SU-DHL-6 (cell line): ENCODE measurements around the gene ZAR1L.

ENCODE experiments used
- H2AFZ ChIP-seq: fragments of 200-600 bp; sonication (generic); 2 replicates; pipeline ENCODE4 v1.6.1; 2014; ENCODE audit warnings: low read depth, mild to moderate bottlenecking, moderate library complexity, mixed read lengths, antibody characterized with exemption, low read length; ENCODE audit not compliant: severe bottlenecking
- H3F3A ChIP-seq: fragments of 200-600 bp; shearing (Covaris generic); 2 replicates; pipeline ENCODE4 v1.6.0; 2016; ENCODE audit warnings: antibody characterized with exemption, mild to moderate bottlenecking; ENCODE audit not compliant: insufficient read depth
- H3K27ac ChIP-seq: fragments of 200-600 bp; sonication (generic); 2 replicates; pipeline ENCODE4 v1.5.1; 2016; ENCODE audit warnings: low read depth, mild to moderate bottlenecking, low read length, moderate library complexity, mixed read lengths
- H3K27me3 ChIP-seq: fragments of 200-600 bp; sonication (generic), shearing (Covaris generic); 2 replicates; pipeline ENCODE4 v1.6.0; 2014; ENCODE audit warnings: mild to moderate bottlenecking, low read length
- H3K36me3 ChIP-seq: fragments of 200-600 bp; sonication (generic); 2 replicates; pipeline ENCODE4 v1.6.1; 2014; ENCODE audit warnings: mild to moderate bottlenecking, low read length, mixed read lengths
- H3K4me2 ChIP-seq: fragments of 300-600, 200-600 bp; shearing (Covaris generic), sonication (generic); 2 replicates; pipeline ENCODE4 v1.6.0; 2014; ENCODE audit warnings: low read length, low read depth, mild to moderate bottlenecking; ENCODE audit not compliant: poor library complexity, severe bottlenecking
- H3K4me3 ChIP-seq: fragments of 200-600 bp; sonication (generic); 2 replicates; pipeline ENCODE4 v1.5.1; 2014; ENCODE audit warnings: antibody characterized with exemption, low read length, mild to moderate bottlenecking, mixed read lengths; ENCODE audit not compliant: insufficient read depth, poor library complexity, severe bottlenecking
- H3K79me2 ChIP-seq: fragments of 200-600 bp; sonication (generic); 2 replicates; pipeline ENCODE4 v1.6.1; 2014; ENCODE audit warnings: mild to moderate bottlenecking, low read length, moderate library complexity; ENCODE audit not compliant: insufficient read depth
- H3K9ac ChIP-seq: fragments of 200-600 bp; sonication (generic); 2 replicates; pipeline ENCODE4 v1.7.0; 2014; ENCODE audit warnings: mild to moderate bottlenecking, low read length
- H3K9me2 ChIP-seq: fragments of 200-600 bp; sonication (generic); replicated peaks from 2 replicates; pipeline ENCODE4 v1.6.1; 2014; ENCODE audit warnings: low read length; ENCODE audit not compliant: insufficient read depth
- H3K9me3 ChIP-seq: fragments of 200-600 bp; sonication (generic); 2 replicates; pipeline ENCODE4 v1.6.1; 2014; ENCODE audit warnings: low read length, mixed read lengths; ENCODE audit not compliant: insufficient read depth
- H4K20me1 ChIP-seq: fragments of 200-600 bp; sonication (generic); 2 replicates; pipeline ENCODE4 v1.6.1; 2014; ENCODE audit warnings: low read depth, mild to moderate bottlenecking, antibody characterized with exemption, low read length, moderate library complexity, mixed read lengths
- CTCF ChIP-seq: fragments of 200-600 bp; sonication (generic); IDR thresholded peaks from one replicate; pipeline ENCODE4 v1.5.1; 2017; ENCODE audit warnings: antibody characterized with exemption, mild to moderate bottlenecking, low read length, moderate library complexity; ENCODE audit not compliant: insufficient read depth, poor library complexity, severe bottlenecking
- EZH2phosphoT487 ChIP-seq: fragments of 200-600 bp; sonication (generic), shearing (Covaris generic); conservative IDR thresholded peaks from 2 replicates; pipeline ENCODE4 v1.6.1; 2018; ENCODE audit warnings: mild to moderate bottlenecking, antibody characterized with exemption, low read length, moderate library complexity, mixed read lengths

Gene ZAR1L

GRCh38 chr13:32278426-32278825 is 36.7 kb downstream of the ZAR1L start:
- no peaks in the 10 kb centered on the region for H3K9me3 ChIP-seq

DNA sequence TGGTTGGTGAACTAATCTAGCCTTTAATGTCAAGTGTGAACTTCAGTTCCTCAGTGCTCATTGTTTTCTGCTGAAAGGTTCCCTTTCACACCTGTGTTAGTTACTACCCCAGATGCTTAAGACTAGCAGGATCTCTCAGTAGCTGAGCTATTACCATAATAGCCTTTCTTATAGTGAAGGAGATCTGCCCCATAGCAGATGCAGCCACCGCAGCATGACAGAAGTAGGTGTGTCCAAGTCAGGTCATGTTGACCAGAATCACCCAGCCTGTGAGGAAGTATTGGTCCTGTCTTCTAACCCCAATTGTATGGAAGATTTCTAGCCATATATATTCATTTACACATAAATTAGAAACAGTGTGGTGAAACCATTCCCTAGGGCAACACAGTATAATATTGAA is 37.3 kb downstream of the ZAR1L start:
- no peaks in the 10 kb centered on the region for H3K36me3 ChIP-seq
- no peak overlapping the region for H2AFZ ChIP-seq
- H3K79me2 ChIP-seq = no peaks in the 10 kb centered on the region
- no peaks in the 10 kb centered on the region for H3K9me2 ChIP-seq
- no peaks in the 10 kb centered on the region for H3K9me3 ChIP-seq
- no peak overlapping the region for H3K27ac ChIP-seq
- no peaks in the 10 kb centered on the region for H3K27me3 ChIP-seq
- H3K4me2 ChIP-seq = no peak overlapping the region
- no peak overlapping the region for H3K9ac ChIP-seq
- H4K20me1 ChIP-seq = no peaks in the 10 kb centered on the region
- no peaks in the 10 kb centered on the region for H3F3A ChIP-seq
- TF ChIP-seq CTCF (no peak), EZH2phosphoT487 (no peak)
- no peak overlapping the region for H3K4me3 ChIP-seq

More at GRCh38 chr13:32278426-32278825, 36.7 kb downstream of the ZAR1L start:
- no peak overlapping the region for H3K9ac ChIP-seq
- no peaks in the 10 kb centered on the region for H3F3A ChIP-seq
- no peak overlapping the region for H3K4me2 ChIP-seq
- no peaks in the 10 kb centered on the region for H3K36me3 ChIP-seq
- H3K27ac ChIP-seq = no peak overlapping the region
- no peaks in the 10 kb centered on the region for H3K27me3 ChIP-seq
- TF ChIP-seq EZH2phosphoT487 (no peak), CTCF (no peak)
- no peaks in the 10 kb centered on the region for H3K79me2 ChIP-seq
- H3K4me3 ChIP-seq = no peak overlapping the region
- no peak overlapping the region for H2AFZ ChIP-seq
- H4K20me1 ChIP-seq = no peaks in the 10 kb centered on the region
- H3K9me2 ChIP-seq = no peaks in the 10 kb centered on the region

GRCh38 chr13:32272021-32272683 is 43.0 kb downstream of the ZAR1L start:
- Histone ChIP-seq H2AFZ (no peak overlapping the region), H3K27me3 (no peaks in the 10 kb centered on the region), H3K27ac (no peak overlapping the region), H3K4me3 (no peak overlapping the region), H3K9me2 (no peaks in the 10 kb centered on the region), H3K79me2 (no peaks in the 10 kb centered on the region), H3K4me2 (no peak overlapping the region), H4K20me1 (no peaks in the 10 kb centered on the region), H3F3A (no peaks in the 10 kb centered on the region), H3K36me3 (no peaks in the 10 kb centered on the region), H3K9me3 (no peaks in the 10 kb centered on the region), H3K9ac (no peak overlapping the region)
- no peak for TF ChIP-seq EZH2phosphoT487
- no peak for TF ChIP-seq CTCF
